Vagina (tissue), 2 donors: Measurements from ENCODE around the gene ROCK2. TPM values are rescaled to one million over a fixed set of nuclear protein-coding genes. Genes with fewer than 3 reads are reported as not detected.
A peak's percentile ranks its signal among the peaks of the same experiment; 100 is the strongest.
"Not testable (repeated sequence)": the region's sequence is repeated elsewhere in the genome, so short reads cannot be mapped to it uniquely, and the experiment has no call there.

Experiments
- DNase-seq, 2 donors: peaks; one replicate each; pipeline ENCODE4 v3.0.0-alpha.2; 2017; ENCODE audit errors: extremely low spot score in 2 of 2
- H3K27ac ChIP-seq: fragments of 200-600 bp; sonication (generic); one replicate; pipeline ENCODE4 v1.5.1; 2019
- H3K27me3 ChIP-seq: fragments of 200-600 bp; sonication (generic); one replicate; pipeline ENCODE4 v1.5.1; 2019
- H3K36me3 ChIP-seq, 2 donors: fragments of 200-600 bp; sonication (generic); one replicate each; pipeline ENCODE4 v1.5.1; 2017 to 2019
- H3K4me1 ChIP-seq: fragments of 200-600 bp; sonication (generic); one replicate; pipeline ENCODE4 v1.5.1; 2019
- H3K4me3 ChIP-seq, 2 donors: fragments of 200-600 bp; sonication (generic); 1 replicate in 1 of 2; 2 replicates in 1 of 2; pipeline ENCODE4 v1.5.1; 2016 to 2019
- H3K9me3 ChIP-seq: fragments of 200-600 bp; sonication (generic); one replicate; pipeline ENCODE4 v1.5.1; 2019
- CTCF ChIP-seq, 3 experiments: fragments of 450-650 bp in 2 of 3; fragments of 200-600 bp in 1 of 3; sonication (generic) in 1 of 3; IDR thresholded peaks; one replicate each; pipeline ENCODE4 v1.5.1; 2017 to 2019; ENCODE audit warnings: antibody characterized with exemption in 3 of 3, mild to moderate bottlenecking in 2 of 3, moderate library complexity in 2 of 3
- POLR2A ChIP-seq, 2 donors: fragments of 450-650 bp; IDR thresholded peaks; one replicate each; pipeline ENCODE4 v1.6.1; 2017; ENCODE audit warnings: antibody characterized with exemption in 2 of 2, mild to moderate bottlenecking in 2 of 2, moderate library complexity in 2 of 2
- POLR2AphosphoS5 ChIP-seq, 2 donors: sonication (generic); formaldehyde crosslinking; IDR thresholded peaks; one replicate each; pipeline ENCODE4 v1.9.0; 2017; ENCODE audit warnings: antibody characterized with exemption in 2 of 2, mild to moderate bottlenecking in 2 of 2, low read depth in 1 of 2; ENCODE audit not compliant: insufficient read depth in 1 of 2
- intact Hi-C: fragments of 100-400 bp; cut with DNase I; formaldehyde crosslinking; loops from one replicate; pipeline ENCODE4 v1.15.1; 2023
- total RNA-seq: library from RNA; depleted of rRNA; stranded (reverse); fragments of >200 nt; gene quantifications from one replicate; pipeline ENCODE4 v1.2.3, GENCODE V29; 2016

ROCK2 gene
- total RNA-seq, 1 donor from 2014 or later: 49.4 TPM

DNA sequence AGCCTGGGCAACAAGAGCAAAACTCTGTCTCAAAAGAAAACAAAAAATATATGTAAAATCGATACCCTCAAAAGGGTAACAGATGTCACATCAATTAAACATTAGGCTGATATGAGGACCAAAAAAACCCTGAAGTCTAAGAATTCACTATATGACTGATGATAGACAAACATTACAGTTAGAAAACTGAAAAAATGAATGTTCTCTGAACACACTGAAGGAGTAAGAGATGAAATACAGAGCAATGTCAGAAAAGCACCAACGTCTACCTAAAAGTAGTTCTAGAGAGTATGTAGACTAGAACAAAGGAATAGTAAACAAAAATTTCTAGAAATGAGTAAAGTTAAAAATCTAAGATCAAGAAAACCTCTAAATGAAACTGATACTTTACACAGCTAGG, 107.3 kb downstream of the ROCK2 start:
- Histone ChIP-seq H3K4me3 (no peak overlapping the region), H3K36me3 (no peaks in the 10 kb centered on the region), H3K27ac (no peak overlapping the region), H3K4me1 (peaks cover 10% of the 10 kb centered on the region), H3K9me3 (no peaks in the 10 kb centered on the region), H3K27me3 (no peaks in the 10 kb centered on the region)
- intact Hi-C loops: loop anchor here (5.0 kb wide), 1 partner anchor 175 kb away; no protein-coding TSS in a partner anchor
- no peak for TF ChIP-seq POLR2A (IDR thresholded peaks at IDR 0.05)
- no peak for TF ChIP-seq POLR2AphosphoS5 (IDR thresholded peaks at IDR 0.05; ENCODE audit: insufficient read depth in 1 of 2, low read depth in 1 of 2)
- no peak for TF ChIP-seq CTCF (IDR thresholded peaks at IDR 0.05)
- no peak for DNase-seq

DNA sequence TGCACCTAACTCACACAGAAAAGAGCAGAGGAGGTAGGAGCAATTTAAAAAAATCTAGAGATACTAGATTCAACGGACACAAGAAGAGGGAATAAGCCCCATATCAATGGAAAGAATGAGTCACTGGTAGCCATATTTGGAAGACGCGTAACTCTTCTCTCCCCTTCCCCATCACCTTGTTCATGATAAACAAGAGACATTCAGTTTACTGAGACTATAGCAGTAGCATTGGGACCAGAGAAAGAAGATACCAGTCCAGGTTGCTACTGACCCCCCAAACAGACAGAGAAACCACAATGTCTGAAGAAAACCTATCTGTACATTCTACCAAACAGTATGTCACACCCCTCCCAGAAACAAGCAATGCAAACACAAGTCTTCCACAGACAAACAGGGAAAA, 108.1 kb downstream of the ROCK2 start:
- DNase-seq: no peak
- no peaks in the 10 kb centered on the region for H3K27me3 ChIP-seq
- no peak overlapping the region for H3K4me3 ChIP-seq
- TF ChIP-seq CTCF (IDR thresholded peaks at IDR 0.05) (no peak), POLR2AphosphoS5 (IDR thresholded peaks at IDR 0.05; ENCODE audit: insufficient read depth in 1 of 2, low read depth in 1 of 2) (no peak), POLR2A (IDR thresholded peaks at IDR 0.05) (no peak)
- no peaks in the 10 kb centered on the region for H3K36me3 ChIP-seq
- H3K9me3 ChIP-seq: no peaks in the 10 kb centered on the region
- H3K27ac ChIP-seq: no peak overlapping the region
- intact Hi-C loops: loop anchor here (5.0 kb wide), 1 partner anchor 176 kb away; no protein-coding TSS in a partner anchor
- H3K4me1 ChIP-seq: peaks cover 10% of the 10 kb centered on the region

GRCh38 chr2:11235583-11235982, 108.9 kb downstream of the ROCK2 start:
- Histone ChIP-seq H3K4me1 (peaks cover 10% of the 10 kb centered on the region), H3K27ac (no peak overlapping the region), H3K9me3 (no peaks in the 10 kb centered on the region), H3K4me3 (no peak overlapping the region), H3K27me3 (no peaks in the 10 kb centered on the region), H3K36me3 (no peaks in the 10 kb centered on the region)
- TF ChIP-seq CTCF (IDR thresholded peaks at IDR 0.05) (no peak), POLR2A (IDR thresholded peaks at IDR 0.05) (no peak), POLR2AphosphoS5 (IDR thresholded peaks at IDR 0.05; ENCODE audit: insufficient read depth in 1 of 2, low read depth in 1 of 2) (no peak)
- DNase-seq: no peak
- intact Hi-C loops: loop anchor here (5.0 kb wide), 1 partner anchor 177 kb away; no protein-coding TSS in a partner anchor

DNA sequence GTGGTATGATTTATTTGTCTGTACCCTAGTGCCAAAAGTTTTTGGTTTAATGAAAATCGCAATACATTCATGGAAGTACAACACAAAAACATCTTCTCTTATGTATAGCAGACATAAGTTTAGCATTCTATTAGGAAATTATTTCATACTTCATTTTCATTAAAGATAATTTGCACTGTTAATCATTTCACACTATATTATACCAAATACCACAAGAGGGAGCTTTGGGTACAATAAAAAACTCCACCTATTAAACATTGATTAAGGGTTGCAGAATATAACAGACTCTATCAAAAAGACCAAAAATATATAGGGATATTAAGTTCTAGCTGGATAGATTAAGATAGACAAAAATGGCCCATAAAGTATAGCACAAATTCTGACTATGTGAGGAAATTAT, 110.1 kb downstream of the ROCK2 start:
- TF ChIP-seq POLR2AphosphoS5 (IDR thresholded peaks at IDR 0.05; ENCODE audit: insufficient read depth in 1 of 2, low read depth in 1 of 2) (no peak), POLR2A (IDR thresholded peaks at IDR 0.05) (no peak), CTCF (IDR thresholded peaks at IDR 0.05) (peak; percentile 43 to 68 (median 48))
- H3K4me3 ChIP-seq: no peak overlapping the region
- H3K9me3 ChIP-seq: no peaks in the 10 kb centered on the region
- H3K4me1 ChIP-seq: peaks cover 10% of the 10 kb centered on the region
- H3K36me3 ChIP-seq: no peaks in the 10 kb centered on the region
- H3K27me3 ChIP-seq: no peaks in the 10 kb centered on the region
- no peak overlapping the region for H3K27ac ChIP-seq
- intact Hi-C loops: no loop called here
- DNase-seq: no peak

DNA sequence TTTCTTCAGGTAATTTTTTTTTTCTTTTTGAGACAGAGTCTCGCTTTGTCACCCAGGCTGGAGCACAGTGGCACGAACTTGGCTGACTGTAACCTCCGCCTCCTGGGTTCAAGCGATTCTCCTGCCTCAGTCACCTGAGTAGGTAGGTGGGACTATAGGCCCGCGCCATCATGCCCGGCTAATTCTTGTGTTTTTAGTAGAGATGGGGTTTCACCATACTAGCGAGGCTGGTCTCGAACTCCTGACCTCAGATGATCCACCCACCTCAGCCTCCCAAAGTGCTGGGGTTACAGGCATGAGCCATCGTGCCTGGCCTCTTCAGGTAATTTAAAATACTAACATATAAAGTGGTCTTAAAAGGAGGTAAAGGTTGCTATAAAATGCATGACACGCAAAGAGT, 113.2 kb downstream of the ROCK2 start:
- H3K27me3 ChIP-seq, intact Hi-C loops, DNase-seq: not testable (repeated sequence)

More for the DNA sequence above, 113.2 kb downstream of the ROCK2 start:
- not testable (repeated sequence) for H3K9me3 ChIP-seq, H3K36me3 ChIP-seq, H3K27ac ChIP-seq, H3K4me3 ChIP-seq, H3K4me1 ChIP-seq
